NCI-H524 (cell line): ENCODE results near the gene RAB23.
A peak's percentile ranks its signal among the peaks of the same experiment; 100 is the strongest.

Experiments used
- DNase-seq, 2 experiments: peaks; one replicate each; lab custom pipeline; 2025; lab: John Stamatoyannopoulos, UW

RAB23 gene

DNA sequence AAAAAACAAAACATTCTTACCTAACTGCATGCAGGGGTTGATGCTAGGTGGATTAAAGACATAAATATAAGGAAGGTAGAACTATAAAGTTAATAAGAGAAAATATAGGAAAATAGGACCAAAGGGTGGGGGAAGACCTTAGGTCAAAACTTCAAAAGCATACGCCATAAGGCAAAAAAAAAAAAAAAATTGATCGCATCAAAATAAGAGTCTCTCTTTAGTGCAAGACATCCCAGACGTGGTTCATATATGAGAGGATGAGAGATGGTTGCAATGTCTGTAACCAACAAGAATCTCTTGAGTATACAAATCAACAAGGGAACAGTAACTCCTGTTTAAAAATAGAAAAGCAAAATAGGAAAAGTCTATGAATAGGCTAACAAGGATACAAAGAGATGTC lies 41.5 kb downstream of the RAB23 start:
- DNase-seq = no peak

DNA sequence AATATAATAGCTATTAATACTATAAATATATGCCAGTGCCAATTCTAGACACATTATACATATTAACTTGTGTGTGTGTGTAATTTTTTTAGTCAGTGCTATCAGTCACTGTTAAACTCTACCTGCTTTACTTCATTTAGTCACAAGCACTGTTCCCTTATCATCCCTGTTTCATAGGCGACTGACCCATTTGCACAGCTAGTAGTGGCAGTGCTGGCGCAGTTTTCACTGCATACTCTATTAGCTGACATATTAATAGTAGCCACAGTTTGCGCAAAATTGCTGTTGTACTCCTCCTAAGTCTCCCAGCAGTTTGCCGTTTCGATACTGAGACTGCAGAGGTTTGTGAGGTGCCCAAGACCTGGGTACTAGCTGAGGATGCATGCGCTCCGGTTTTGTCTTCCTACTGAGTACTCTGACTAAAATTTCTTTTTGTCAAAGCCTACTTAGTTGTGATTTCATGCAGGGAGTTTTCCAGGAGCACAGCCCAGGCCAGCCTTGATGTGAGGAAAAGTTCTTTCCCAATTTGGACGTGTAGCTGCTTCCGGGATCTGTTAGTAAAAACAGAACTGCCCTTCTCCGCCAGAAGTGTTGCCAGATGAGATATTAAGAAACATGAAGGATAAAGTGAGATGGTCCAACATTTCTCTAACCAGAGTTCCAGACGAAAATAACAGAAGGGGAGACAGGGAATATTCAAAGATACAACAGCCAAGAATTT lies 44.4 kb downstream of the RAB23 start:
- no peak for DNase-seq

GRCh38 chr6:57174511-57174907 lies 47.6 kb downstream of the RAB23 start:
- no peak for DNase-seq

DNA sequence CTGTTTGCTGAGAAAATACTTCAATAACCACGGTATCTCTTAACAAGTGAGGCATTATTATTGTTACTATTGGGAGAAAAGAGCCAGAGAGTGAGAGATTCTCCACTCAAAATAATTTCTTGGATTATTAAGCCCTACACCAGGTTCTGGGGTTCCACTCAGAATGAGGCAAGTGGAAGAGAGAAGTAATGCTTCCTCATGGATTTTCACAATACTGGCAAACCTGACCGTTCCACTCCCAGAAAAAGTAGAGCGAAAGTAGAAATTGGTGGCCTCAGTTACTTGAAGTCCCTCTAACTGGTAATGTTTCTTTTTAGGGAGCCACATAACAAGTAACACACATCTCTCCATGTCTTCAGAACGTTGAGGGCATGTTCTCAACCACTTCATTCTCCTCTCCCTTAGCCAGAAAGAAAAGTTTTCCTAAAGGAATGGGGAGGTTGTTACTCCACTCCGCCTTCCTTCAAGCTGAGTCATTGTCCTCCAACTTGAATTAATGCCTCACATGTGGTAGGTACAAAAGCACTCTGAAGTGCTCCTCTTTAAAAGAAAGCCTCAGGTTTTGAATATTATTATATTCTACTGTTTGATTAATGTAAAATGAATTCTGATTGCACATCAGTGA lies 48.1 kb downstream of the RAB23 start:
- no peak for DNase-seq

DNA sequence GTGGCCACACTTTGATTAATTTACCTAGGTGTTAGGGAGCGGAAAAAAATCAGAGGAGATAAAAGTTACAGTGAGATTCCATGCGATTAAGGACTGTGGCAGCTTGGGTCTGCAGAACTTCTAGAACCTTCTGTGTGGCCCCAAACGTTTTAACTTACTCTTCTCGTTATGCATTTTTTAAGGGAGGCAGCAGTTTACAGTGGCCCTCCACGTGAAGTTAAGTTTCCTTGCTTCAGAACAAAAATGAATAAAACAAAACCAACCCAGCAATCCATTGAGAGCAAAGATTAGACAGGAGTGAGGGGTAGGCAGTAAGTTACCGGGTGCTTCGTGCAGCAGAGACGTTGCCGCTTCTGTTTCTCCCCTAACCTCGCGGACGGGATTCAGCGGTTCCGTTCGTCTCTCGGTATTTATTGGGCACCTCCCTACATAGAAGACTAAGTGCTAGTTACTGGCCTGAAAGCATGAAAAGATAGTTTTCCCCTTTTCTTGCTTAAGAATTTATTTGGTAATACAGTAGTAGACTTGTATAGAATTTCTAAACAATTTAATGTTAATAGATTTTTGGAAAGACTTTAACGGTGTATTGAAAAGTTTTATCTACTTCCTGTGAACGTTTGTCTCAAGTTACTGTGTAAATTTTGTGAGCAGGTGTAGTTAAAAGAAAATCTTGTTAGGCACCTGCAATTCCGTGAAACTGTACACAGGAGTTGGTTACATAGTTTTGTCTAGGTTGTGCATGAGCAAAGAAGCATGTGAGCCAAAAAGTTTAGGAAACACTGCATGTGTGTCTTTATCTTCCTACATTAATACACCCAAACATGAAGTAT lies 48.8 kb downstream of the RAB23 start:
- no peak for DNase-seq

DNA sequence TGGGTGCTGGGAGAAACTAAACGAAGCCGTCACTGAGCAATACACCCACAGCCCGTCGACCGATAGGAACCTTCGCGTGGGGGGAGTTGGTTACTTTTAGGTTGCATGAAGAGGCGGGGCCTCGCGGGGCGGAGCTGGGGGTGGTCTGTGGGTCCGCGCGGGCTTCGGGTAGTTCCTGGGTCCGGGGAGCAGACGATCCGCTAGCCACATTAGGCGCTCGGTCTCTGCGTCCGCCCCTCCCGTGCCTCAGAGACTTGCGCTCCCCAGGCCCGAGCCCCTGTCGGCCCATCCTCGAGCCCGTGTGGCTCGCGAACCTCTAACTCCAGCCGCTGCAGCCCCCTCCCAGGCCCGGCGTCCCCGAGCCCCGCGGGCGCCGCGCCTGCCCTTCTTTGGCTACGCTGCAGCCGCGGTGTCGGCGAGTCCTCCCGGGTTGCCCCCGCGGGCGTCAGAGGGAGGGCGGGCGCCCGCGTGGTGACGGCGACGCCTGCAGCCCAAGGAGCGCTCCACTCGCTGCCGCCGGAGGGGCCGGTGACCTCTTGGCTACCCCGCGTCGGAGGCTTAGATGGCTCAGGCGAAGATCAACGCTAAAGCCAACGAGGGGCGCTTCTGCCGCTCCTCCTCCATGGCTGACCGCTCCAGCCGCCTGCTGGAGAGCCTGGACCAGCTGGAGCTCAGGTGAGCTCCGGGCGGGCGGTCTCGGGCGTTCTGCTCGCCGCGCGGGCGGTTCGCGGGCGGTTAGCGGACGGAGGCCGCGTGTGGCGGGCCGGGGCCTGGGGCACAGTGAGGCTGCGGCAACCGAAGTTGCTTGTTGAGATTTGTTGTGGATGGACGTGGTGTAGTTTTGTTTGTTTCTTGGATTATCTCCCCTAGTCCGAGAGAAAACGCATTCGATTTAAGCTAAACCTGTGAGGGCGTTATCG lies 49.7 kb downstream of the RAB23 start, which contains the start of gene BAG2:
BAG2 (plus strand) TSS at position 191 of the 920 bp plus-strand sequence; CDS start at position 563, 372 bp downstream.
- peak; percentile 58 to 76 for DNase-seq

GRCh38 chr6:57165080-57165479 lies 57.0 kb downstream of the RAB23 start:
- no peak for DNase-seq

- no peak for DNase-seq
Observed at GRCh38 chr6:57163956-57164355, 58.2 kb downstream of the RAB23 start.

DNA sequence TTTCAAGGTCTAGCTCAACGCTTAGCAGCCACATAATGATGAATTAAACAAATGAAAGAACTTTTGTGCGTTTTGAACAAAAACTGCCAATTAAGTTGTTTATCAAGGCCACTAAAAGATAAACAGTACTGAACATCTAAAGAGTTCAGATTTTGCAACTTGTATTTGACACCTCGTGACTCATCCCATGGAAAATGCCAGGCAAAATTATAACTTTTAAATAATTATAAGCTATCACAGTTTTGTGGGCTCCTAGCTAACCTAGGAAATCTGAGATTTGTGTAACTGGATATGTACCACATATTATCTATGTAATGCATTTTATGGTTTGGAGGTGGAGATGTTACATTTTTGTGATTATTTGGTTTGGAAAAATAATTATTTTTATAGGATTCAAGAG lies 59.6 kb downstream of the RAB23 start:
- no peak for DNase-seq

DNA sequence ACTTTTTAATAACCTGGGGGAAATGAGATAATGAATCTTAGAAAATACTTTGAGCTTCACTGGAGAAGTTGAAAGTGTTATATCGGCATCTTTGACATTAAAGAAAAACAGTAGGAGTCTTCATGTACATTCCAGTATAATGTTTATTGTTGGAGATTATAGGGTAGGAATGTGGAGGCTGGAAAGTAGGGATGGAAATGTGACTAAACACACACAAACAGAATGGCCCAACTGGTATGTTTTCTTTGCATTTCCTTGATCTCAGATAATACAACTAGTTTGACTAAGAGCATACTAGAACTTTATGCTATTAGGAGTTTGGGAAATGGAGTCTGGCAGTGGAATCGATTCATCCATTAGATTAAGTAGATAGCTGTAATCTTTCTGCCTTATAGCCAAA lies 60.1 kb downstream of the RAB23 start:
- no peak for DNase-seq

DNA sequence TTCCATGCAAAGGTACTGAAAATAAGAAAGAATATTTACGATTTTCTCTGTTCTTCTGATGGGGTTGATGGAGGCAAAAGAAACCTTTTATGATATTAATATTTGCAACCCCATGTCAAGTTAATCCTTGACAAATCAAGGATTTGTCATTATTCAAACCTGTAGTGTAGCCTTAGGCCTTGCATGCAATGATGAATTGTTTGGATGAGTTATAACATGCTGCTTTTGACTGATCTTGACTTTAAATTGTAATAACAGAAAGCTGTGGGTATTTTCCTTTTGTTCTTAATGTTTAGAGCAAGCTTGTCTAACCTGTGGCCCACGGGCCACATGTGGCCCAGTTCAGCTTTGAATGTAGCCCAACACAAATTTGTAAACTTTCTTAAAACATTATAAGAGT lies 63.0 kb downstream of the RAB23 start:
- no peak for DNase-seq

GRCh38 chr6:57158658-57159057 lies 63.4 kb downstream of the RAB23 start:
- no peak for DNase-seq

GRCh38 chr6:57147955-57148858 lies 73.9 kb downstream of the RAB23 start:
- no peak for DNase-seq

DNA sequence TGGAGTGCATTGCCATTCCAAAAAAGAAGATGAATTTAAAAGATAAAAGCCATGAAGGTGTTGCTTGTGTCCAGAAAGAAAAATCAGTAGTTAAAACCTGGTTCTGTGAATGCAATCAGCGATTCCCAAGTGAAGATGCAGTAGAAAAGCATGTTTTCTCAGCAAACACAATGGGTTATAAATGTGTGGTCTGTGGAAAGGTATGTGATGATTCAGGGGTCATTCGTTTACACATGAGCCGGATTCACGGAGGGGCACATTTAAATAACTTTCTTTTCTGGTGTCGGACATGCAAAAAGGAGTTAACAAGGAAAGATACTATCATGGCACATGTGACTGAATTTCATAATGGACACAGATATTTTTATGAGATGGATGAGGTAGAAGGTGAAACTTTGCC lies 74.7 kb downstream of the RAB23 start:
- DNase-seq = no peak

DNA sequence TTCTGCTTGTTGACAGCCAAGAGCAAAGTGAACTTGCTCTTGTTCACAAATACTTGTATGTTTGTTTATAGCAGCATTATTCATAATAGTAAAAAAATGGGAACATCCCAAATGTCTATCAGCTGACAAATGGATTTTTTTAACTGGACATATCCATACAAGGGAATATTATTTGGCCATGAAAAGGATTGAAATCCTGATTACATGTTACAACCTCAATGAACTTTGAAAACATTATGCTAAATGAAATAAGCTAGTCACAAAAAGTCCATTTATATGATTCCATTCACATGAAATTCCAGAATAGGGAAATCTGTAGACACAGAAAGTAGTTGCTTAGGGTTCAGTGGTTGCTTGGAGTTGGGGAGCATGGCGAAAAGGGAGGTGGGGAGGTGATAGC lies 78.4 kb downstream of the RAB23 start:
- DNase-seq = no peak

GRCh38 chr6:57142178-57142525 lies 80.0 kb downstream of the RAB23 start:
- no peak for DNase-seq

DNA sequence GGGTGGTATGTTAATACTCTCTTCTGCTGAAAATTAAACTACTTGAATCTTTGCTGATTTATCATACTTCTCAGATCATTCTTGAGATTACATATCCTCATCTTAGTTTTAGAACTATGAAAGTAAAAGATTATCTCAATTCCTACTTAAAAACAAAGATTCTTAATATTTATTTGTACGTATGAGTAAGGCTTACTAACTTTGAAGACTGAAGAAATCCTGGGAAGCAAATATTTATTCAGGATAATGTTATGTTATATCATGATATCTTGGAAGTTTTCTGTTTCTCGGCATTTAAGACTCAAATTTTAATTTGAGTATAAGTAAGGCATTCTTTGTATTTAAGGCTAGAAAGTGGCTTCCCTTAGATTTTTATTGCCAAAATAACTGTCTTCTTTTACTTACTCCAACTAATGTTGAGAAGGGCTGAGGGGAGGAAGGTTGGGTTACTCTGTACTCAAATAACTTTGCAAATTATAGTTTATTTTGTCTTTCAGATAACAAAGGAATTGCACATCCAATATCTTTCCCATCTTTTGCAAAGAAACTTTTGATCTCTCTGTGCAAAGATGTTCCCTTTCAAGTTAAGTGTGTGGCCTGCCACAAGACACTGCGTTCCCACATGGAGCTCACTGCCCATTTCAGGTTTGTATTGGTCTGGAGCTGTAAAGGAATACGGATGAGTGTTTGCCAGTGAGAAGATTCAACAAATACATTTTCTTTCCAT lies 80.5 kb downstream of the RAB23 start:
- DNase-seq = no peak

- DNase-seq = no peak
Observed at GRCh38 chr6:57138026-57138425, 84.1 kb downstream of the RAB23 start.

- no peak for DNase-seq
Observed at GRCh38 chr6:57137350-57137749, 84.8 kb downstream of the RAB23 start.
